ENCODE data around the gene CBLB.
A peak's percentile ranks its signal among the peaks of the same experiment; 100 is the strongest.

CBLB gene

DNA sequence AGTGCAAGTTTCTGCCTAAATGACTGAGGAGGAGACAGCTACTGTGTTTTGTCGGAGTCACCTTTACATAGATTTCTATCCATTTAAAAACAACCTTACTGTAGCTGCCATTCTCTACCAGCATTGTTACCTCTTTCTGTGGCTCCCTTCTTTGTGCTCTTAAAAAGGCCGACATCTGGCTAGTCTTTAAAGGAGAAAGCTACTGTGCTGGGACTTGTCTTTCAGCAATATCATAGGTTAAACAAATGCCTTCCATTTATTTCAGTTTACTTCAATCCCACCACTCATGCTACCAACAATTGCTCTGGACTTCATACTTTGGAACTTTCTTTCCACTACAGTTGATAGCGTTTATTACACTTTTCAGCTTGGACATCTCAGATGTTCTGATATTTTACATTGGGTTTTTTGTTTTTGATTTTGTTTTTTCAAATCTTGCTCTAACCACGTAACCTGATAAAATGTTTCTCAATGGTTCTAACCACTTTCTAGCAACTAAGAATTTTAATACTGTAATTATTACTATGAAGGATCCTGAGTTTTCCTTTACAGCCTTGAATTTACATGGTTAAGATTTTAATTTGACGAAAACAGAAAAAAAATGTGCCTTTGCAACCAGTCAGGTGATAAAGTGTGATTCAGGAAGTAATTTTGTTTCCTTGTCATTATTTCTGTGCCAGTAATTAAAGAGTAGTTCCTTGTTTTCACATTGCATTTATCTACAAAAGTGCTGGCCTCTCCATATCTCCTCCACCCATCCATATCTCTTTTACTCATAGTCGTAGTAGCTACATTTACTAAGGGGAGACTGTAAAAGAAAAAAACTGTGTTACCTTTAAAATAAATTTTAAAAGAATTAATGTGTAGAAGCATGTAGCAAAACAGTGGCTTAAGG lies 1.3 kb upstream of the CBLB start:
- DNase-seq = no peak

DNA sequence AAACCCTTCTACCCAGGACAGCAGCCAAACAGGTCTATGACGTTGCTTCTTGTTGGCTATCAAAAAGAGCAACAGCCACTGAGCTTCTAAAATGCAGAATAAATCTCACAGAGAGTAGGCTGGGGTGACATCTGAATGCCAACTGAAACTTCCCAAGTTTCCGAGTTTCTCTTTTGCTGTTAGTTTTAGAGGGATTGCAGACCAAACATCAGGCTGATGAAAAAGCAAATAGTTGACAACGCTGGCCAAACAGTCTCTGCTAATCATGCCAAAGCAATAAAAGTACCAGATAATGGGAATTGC lies 670 bp upstream of the CBLB start:
- no peak for DNase-seq

DNA sequence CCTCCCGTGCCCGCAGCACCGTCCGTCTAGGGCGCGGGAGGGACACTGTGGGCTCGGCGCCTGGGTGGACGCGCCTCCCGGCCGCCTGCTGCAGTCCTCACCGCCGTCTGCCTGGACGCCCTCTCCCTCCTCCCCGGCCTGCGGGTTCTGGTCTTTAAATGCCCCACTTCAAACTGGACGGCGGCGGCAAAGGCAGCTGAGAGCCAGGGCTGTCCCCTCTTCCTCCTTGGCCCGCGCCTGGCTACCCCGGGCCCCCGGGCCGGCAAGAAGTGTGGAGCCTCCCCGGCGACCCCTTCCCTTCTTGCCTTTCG lies 426 bp downstream of the CBLB start:
- peak; percentile 27 for DNase-seq

DNA sequence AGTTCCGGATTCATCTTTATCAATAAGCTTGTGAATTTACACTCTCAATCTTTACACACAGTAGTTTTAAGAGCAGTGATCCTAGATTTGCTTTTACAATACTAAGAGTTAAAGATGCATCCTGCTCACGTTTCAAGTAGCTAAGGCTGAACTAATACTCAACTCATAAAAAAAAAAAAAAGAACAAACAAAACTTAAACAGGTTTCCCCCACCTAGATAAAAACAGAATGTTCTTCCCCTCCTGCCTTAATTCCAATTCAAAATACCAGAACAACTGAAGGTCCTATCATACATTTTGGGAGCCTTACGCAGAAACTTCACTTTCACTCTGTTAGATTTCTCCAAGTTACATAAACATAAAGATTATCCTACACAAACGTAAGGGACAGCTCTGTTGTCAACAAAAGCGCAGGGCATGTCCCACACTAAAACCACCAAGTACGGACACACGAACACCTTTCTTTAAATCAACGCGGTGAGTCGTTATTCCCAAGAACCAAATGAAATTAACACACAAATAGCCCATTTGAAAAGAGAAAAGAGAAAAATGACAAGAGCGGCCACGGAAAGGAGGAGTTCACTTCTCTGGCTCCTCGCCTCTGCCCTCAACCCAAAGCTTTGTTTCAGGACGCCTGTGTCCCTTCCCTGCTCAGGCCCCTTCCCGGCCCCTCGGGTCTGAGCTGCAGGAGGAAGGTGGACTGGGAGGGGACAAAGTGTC lies 941 bp downstream of the CBLB start:
- DNase-seq = peak; percentile 36

DNA sequence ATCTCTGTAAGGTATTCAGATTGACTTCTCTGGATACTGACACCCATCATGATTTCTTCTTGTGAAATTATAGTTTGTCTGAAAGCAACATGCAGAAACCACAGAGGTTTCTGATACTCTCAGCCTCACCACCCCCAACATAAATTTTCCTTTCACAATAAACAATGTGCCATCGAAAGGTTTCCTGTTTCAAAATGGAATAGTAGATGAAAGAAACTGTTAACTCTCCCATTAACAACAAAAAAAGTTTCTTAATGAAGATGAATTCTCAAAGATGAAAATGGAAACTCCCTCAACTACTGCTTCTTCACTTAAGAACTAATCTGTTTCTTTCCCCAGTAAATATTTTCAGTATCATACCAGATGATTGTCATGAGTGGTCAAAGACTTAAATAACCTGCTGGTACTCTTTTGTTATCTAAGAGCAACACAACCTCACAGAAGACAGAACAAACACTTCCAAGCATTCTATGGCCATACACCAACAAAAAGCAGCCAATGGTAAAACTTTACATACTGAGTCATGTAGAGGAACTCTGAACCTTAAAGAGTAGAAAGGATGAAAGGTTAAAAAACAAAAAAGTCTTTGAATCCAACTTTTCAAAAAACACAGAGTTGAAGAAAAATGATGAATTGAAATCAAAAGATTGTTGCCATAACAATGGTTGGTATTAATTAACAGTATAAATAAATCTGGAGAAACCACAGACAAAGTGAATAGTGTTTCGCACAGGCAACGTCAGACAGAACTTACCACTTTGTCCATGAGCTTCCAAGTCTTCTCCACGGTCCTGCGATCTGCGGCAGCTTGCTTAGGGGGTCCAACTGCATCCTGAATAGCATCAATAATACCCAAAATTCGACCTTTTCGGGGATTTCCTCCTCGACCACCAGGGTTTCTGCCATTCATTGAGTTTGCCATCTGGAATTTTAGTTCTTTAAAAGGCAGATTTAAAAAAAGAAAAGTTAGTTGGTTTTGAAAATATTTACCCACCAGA lies 1.9 kb downstream of the CBLB start:
- no peak for DNase-seq

DNA sequence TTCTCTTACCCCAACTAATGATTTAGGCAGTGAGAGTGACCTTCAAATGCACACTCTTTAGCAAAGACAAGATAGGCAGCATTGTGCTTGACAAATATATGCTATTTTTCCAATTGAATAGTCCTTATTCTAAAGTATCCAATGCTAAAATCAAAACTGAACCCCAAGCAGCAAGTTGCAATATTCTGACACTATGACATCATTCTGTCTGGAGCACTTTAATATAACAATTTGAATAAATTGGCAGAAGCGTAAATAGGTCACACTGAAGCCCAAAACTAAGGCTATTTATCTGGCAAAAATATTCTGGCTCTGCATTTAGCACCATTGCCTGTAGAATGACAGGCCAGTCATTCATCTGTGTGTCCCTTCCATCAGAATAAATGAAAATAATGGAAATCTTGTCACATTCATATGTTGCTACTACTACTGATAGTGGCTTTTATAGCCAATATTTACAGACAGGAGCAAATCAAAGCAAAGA lies 2.9 kb downstream of the CBLB start:
- DNase-seq = no peak

DNA sequence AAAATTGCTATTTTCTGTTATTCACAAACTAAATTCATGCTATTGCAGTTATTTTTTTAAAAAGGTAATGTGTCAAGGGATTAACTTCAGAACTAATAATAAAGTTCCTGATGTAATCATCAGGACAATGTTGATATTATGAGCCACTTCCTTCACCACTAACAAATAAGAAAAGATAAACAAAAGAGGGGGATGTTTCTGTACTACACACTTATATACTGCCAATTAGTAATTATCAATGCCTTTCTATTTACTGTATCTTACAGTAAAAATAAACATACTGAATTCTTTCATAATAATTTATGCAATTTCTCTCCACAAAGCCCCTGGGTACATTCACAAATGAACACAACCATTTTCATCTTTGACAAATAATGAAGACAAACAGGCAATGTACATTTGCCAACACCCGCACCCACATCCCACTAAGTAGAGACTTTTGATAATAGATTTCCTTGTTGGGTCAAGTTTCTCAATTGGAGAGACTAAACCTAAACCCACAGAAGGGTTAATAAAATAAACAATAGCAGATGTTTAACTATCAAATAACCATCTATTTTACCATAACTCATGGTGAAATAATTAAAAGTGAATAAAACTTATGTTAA lies 3.7 kb downstream of the CBLB start:
- no peak for DNase-seq

DNA sequence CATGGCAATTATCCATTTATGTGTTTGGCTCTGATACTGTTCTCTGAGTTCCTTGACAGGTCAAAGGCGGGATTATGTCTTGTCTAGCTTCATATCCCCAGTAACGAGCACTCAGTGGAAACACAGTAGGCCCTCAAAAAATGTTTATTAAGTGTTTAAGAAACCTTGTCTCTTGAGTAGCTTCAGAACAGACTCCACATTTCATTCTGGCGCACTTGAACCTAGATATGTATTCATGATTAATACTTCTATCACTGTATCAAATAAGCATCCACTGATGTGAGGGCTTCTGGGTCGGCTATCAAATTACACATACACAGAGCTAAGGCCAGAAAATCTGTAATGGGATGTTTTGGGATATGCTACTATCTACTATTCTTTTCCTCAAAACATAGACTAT lies 4.6 kb downstream of the CBLB start:
- DNase-seq = no peak

DNA sequence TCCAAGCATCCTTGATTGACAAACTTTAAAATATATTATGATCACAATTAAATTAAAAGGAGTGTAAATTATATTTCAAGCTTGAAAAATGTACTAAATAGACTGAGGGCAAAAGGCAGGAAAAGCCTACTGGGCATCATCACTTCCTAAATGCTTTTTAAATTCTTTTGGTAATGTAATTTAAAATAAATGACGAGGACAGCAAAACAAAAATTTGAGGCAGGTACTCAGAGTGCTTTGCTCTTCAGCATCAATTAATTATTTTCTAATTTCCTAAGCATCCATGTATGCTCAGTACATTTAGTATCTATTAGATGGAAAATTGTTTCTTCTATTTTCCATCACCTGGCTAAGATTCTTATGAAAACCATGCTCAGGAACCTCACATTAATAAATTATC lies 5.2 kb downstream of the CBLB start:
- DNase-seq = no peak

DNA sequence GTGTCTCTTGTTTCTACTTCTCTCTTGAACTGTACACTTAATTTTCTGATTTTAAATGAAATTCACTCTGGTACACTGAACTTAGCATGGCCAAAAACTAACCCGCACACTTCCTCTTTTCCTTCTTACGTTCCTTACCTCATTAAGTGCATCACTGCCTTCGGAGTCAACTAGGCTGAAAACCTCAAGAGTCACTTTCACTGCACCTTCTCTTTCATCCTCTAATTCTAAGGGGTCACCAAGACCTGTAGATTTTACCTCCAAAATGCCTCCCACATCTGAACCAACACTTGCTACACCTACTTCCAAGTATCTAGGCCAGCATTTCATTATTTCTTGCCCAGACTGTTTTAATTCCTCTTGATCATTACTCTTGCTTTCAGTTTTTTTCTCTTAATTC lies 6.6 kb downstream of the CBLB start:
- DNase-seq = no peak

DNA sequence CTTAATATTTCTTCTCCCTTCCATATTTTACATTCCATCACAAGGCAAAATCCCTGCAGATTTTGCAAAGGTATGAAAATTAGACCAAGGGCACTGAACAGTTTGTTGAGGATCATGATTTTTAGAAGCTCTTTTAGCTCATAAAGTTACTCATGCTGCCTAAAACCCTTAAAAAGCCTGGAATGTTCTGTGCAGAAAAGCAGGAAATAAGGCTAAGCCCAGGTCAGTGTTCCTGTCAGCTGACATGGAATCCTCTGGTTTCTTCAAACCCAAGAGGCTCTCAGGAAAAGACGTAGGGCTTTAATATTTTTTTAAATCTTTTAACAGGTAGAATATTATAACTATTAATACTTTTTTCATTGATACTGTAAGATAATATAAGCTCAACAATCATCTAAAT lies 8.2 kb downstream of the CBLB start:
- no peak for DNase-seq

DNA sequence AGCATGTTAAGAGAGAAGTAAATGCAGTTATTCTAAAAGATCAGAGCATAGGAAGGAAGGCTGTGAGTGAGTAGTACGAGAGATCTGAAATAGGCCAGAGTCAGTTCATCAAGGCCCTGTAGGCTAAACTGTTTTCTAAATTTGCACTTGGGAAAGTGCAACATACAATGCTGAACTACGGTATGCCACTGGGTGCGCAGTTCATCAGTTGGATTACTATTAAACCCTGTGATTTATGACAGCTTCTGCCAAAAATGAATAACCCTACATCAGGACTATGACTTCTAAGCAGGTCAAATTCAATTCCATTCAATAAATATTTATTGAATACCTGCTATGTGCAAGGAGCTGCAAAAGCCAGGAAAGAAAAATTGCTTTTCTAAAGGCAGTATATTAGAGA lies 10.8 kb downstream of the CBLB start:
- no peak for DNase-seq

DNA sequence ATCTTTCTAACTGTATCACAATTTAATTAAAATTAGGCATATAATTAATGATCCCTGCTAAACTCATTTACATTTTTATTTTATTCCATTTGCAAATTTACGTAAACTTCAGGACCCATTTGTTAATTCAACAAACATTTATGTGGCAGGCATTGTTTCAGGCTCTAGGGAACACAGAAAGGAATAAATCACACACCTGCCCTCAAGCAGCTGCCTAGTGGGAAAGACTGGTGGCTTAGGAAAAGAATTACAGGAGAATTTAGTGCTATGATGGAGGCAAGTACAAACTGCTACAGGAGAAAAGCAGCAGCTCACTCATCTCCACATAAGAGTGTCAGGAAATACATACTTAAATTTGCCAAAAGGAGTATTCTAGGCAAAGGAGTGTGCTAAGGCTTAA lies 11.2 kb downstream of the CBLB start:
- DNase-seq = no peak

DNA sequence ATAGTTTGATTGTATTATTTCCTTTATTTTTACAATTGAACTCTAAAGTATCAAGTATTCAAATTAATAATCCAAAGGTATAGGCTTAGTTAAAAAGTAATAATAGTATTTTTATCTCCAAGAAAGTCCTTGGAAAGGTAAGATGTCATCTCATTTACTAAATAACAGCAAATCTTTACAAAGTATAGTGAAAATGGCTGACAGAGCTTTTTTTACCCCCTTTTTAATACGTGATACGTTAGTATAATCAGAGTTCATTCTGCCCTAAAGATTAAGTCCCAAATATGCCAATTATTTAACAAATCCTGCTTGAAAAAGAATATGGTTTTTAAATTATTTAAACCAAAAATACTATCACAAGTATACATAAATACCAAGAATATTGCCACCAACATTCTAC lies 12.2 kb downstream of the CBLB start:
- DNase-seq = no peak

DNA sequence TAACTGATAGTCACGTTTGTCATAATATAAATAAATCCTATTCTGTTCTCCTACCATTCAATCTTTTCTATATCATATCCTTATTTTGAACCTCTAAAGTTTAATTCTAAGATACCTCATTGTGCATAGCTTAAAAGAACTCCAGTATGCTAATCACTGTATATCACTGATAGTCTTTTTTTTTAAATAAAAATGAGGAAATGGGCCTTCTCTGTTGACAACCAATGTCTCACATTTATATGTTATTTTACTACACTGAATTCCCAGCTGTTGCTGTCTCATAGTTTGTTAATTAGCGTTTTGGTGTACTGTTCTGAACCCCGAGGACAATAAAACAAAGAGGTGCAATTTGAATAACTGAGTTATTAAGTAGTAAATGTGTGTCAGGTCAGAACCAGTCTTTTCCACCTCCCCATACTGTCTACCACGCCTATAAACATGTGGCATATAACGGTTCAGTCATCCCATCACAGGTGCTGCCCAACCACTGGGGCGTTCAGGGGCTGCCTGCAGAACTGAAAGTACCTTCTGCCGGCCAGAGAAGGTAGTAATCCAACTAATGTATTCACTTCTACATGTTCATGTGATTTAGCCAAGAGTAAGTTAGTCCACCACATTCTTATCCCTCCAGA lies 14.9 kb downstream of the CBLB start:
- DNase-seq = no peak

DNA sequence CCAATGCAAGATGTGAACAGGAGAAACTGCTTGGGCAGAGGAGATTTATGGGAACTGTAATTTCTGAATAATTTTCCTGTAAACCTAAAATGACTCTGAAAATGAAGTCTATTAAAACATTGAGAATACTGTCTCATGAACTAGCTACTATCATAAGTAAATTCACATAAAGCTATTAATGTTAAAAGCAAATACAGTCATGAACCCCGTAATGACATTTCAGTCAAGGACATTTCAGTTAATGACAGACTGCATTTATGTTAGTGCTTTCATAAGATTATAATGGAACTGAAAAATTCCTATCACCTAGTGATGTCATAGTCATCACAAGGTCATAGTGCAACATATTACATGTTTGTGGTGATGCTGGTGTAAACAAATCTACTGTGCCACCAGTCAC lies 17.2 kb downstream of the CBLB start:
- no peak for DNase-seq

DNA sequence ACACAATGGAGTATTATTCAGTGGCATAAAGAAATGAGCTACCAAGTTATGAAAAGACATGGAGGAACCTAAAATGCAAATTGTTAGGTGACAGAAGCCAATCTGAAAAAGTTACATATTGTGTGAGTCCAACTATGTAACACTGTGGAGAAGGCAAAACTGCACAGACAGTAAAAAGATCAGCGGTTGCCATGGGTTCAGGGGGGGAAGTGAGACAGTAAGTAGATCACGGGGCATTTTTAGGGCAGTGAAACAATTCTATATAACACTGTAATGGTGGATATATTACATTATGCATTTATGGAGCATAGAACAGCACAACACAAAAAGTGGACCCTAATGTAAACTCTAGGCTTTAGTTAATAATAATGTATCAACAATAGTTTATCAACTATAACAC lies 17.6 kb downstream of the CBLB start:
- DNase-seq = no peak

DNA sequence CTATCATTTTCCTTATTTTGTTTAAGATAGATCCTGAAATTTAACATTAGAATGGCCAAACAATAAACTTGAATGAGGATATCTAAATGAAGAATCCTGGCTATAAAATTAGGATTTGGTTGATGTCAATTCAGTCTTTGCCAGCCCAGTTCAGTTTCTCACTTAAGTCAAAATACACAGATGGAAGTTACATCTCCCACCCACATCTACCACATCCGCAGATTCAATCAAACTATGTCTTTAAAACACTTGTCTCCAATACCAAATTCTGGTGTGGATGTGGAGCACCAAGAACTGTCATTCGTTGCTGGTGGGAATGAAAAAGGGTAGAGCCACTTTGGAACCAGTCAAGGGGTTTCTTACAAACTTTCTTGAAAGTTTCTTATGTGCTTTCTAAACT lies 18.2 kb downstream of the CBLB start:
- no peak for DNase-seq

DNA sequence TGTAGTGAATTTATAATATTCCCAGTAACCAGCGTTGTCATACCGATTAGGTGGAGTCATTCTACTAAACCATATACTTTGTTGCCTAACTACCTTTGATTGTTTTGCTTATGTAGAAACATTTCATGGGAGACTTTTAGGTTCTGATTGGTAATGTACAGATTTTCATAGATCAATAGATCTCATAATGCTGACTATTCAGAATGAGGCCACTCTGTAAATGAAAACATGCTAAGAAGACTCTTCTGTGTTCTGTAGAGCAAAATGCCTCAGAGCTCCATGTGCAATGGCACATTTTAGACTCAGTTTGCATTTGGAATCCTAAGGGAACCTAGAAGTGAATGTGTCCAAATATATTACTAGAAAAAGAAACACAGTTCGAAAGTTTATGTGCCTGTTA lies 20.0 kb downstream of the CBLB start:
- DNase-seq = no peak

DNA sequence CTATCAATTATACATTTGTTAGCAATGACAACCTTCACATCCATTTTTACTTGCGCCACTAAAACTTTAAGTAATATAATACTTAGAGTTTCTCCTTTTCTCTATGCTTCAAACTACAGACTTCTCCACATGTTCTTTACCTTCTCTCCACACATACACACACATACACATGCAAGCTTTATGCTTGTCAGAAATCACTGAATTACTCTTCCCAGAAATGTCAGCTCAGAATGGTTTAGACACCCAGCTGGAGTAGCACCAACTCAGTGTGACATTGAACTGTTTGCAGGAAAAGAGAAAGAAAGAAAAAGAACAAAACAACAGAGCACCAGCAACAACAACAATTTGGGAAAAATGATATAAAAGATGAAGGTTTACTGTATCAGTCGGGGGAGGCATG lies 20.9 kb downstream of the CBLB start:
- no peak for DNase-seq

DNA sequence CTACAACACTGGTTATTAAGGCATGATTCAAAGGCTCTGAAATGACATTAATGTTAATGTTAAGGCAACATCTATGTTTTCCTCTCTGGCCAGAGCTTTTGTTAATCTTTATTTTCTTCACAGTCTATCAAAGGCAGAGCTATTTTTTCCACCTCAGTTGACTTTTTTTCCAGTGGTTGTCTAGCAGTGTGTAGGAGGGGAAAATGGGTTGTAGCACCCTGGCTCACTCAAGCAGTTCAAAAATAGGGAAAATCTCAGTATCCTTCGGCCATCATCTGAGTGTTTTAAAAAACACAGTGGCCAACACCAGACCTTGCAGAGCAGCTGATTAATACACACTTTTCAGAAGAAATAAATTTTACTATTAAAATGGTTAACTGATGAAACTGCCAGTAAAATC lies 21.4 kb downstream of the CBLB start:
- DNase-seq = no peak

DNA sequence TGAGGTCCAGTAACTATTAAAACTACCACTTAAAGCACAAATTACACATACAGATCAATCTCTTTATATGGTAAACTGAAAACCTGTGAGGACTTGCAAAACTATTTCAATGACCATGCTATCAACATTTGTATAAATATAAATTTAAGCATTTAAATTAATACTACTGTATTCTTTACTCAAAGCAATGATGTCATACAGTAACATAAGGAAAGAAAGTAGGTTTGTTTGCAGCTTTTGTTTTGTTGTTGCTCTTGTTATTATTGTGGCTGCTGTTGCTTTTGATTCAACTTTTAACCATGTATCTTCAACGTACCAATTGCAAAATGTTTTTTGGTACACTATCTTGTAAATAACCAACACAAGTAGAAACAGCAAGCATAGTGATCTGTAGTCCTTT lies 22.0 kb downstream of the CBLB start:
- no peak for DNase-seq

DNA sequence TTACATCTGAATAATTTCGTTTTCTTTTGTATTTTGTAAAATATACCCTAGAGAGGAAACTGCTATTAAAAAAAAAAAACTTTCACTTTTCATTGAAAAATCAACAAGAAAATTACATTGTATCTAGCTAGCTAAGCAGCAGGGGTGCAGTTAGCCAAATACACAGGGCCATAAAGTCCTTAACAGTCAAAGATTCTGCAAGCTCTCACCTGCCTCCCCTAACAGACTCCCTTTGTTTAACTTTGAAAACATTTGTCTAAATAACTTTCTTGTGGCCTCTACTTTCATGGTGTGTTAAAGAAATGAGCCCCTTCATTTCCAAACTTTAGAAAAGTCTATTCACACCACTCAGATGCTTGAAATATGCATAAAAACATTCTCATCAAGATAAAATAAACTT lies 23.3 kb downstream of the CBLB start:
- DNase-seq = no peak

Measured in stimulated activated CD4-positive, alpha-beta T cell treated with anti-CD3 and anti-CD28 coated beads, Interleukin-4, amount 100 ng/mL, for 24 hours (primary cell).